ENCODE measurements around the gene TAB2.

GRCh38 chr6:149365197-149365596 is 47.7 kb downstream of the TAB2 start:
- TF ChIP-seq CTCF (IDR thresholded peaks at IDR 0.05) (no peak), POLR2A (IDR thresholded peaks at IDR 0.05) (no peak)

Data from uterus (tissue), 2 donors.